ENCODE measurements around the gene SLC16A12.

DNA sequence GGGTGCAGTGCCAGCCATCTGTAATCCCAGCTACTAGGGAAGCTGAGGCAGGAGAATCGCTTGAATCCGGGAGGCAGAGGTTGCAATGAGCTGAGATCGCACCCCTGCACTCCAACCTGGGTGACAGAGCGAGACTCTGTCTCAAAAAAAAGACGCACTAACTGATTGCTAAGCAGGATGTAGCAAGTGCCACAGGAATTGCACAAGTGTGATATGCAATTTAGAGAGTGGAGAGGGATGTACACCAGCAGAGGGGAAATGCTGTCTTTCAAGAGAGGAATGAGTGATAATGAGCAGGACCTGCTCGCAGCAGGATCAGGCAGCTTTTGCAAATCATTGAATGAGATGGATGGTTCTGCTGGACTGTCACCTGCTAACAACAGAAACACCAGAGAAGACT is 13.3 kb upstream of the SLC16A12 start:
- TF ChIP-seq, protein P1, sequence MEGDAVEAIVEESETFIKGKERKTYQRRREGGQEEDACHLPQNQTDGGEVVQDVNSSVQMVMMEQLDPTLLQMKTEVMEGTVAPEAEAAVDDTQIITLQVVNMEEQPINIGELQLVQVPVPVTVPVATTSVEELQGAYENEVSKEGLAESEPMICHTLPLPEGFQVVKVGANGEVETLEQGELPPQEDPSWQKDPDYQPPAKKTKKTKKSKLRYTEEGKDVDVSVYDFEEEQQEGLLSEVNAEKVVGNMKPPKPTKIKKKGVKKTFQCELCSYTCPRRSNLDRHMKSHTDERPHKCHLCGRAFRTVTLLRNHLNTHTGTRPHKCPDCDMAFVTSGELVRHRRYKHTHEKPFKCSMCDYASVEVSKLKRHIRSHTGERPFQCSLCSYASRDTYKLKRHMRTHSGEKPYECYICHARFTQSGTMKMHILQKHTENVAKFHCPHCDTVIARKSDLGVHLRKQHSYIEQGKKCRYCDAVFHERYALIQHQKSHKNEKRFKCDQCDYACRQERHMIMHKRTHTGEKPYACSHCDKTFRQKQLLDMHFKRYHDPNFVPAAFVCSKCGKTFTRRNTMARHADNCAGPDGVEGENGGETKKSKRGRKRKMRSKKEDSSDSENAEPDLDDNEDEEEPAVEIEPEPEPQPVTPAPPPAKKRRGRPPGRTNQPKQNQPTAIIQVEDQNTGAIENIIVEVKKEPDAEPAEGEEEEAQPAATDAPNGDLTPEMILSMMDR (IDR thresholded peaks at IDR 0.05): no peak
- no peak for TF ChIP-seq POLR2A (IDR thresholded peaks at IDR 0.05)
